AG04449 (cell line): ENCODE measurements around the gene PRM1.

ENCODE experiments used
- CTCF ChIA-PET: fragments of 350-600 bp; formaldehyde crosslinking; extraction: SDS; loops from one replicate; lab custom pipeline; 2021; ENCODE audit warnings: antibody characterized with exemption; lab: Yijun Ruan, JAX
- POLR2A ChIA-PET: fragments of 400-600, 350-600 bp; formaldehyde crosslinking; extraction: SDS; loops from one replicate; lab custom pipeline; 2020; ENCODE audit warnings: antibody characterized with exemption, inconsistent platforms; lab: Yijun Ruan, JAX
- DNase-seq: peaks from one replicate; pipeline ENCODE4 v3.0.0-alpha.2; 2010; ENCODE audit warnings: low read depth, low spot score
- H3K4me3 ChIP-seq: 2 replicates; pipeline ENCODE4 v1.5.1; 2011; ENCODE audit warnings: low read depth, mild to moderate bottlenecking, control low read depth, low read length
- TF ChIP-seq, protein P1 (sequence below): IDR thresholded peaks from one replicate; pipeline ENCODE4 v1.5.1; 2011; ENCODE audit warnings: mild to moderate bottlenecking, moderate library complexity, low read length, control low read depth, inconsistent platforms; ENCODE audit not compliant: insufficient read depth; ENCODE audit errors: missing control alignments

The PRM1 gene

DNA sequence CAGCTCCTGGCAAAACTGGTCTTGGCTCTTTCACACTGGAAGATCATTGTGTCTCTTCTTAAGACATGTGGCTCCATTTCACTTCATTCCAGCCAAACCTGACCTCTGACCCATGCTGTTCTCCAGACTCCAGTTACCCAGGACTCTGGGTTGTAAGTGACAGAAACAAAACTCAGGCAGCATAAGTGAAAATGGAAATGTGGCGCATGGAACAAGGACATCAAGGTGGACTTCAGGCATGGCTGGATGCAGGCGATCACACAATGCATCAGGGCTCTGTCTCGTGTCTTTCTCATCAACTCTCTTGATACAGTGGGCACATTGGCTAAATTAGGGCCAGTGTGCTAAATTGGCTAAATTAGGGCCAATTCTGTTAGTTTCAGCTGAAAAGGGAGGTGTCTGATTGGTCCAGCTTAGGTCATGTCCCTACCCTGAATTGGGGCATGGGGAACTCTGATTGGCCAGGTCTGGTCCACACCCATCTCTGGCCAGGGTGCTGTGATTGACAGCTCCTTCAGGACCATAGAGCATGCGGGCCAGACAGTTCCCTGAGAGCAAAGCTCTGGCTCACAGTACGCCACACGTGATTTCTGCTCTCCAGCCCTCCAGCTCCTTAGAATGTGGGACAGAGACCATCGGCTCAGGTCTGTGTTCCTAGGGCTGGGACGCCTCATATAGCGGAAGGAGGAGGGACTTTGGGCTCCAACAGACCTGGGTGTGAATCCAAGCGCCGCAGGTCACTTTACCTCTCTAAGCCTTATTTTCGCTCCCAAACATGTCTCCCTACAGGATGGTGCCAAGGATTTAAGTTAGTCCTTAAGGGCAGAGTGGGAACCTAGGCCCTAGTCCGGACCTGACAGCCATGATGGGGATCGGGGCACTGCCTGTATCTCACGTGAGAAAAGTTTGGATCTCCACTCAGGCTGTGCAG, 42.6 kb downstream of the PRM1 start:
- TF ChIP-seq, protein P1, sequence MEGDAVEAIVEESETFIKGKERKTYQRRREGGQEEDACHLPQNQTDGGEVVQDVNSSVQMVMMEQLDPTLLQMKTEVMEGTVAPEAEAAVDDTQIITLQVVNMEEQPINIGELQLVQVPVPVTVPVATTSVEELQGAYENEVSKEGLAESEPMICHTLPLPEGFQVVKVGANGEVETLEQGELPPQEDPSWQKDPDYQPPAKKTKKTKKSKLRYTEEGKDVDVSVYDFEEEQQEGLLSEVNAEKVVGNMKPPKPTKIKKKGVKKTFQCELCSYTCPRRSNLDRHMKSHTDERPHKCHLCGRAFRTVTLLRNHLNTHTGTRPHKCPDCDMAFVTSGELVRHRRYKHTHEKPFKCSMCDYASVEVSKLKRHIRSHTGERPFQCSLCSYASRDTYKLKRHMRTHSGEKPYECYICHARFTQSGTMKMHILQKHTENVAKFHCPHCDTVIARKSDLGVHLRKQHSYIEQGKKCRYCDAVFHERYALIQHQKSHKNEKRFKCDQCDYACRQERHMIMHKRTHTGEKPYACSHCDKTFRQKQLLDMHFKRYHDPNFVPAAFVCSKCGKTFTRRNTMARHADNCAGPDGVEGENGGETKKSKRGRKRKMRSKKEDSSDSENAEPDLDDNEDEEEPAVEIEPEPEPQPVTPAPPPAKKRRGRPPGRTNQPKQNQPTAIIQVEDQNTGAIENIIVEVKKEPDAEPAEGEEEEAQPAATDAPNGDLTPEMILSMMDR, result no peak
- DNase-seq, result no peak
- no peak overlapping the region for H3K4me3 ChIP-seq
- ChIA-PET POLR2A (no interaction called here), CTCF (no interaction called here)

GRCh38 chr16:11236461-11237254, 44.5 kb downstream of the PRM1 start:
- H3K4me3 ChIP-seq, result no peak overlapping the region
- no peak for DNase-seq
- TF ChIP-seq, protein P1, result no peak
- CTCF ChIA-PET, result interaction anchor here (0.8 to 1.0 kb wide), 2 partner anchors 9 to 17 kb away, joined by 3 read pairs; no protein-coding TSS in a partner anchor
- POLR2A ChIA-PET, result no interaction called here

- no peak for DNase-seq
- CTCF ChIA-PET, result interaction anchor here (1.0 kb wide), 1 partner anchor 18 kb away, joined by 3 read pairs; no protein-coding TSS in a partner anchor
- H3K4me3 ChIP-seq, result no peak overlapping the region
- POLR2A ChIA-PET, result no interaction called here
- TF ChIP-seq, protein P1, result no peak
Measured at GRCh38 chr16:11235703-11235991, 45.5 kb downstream of the PRM1 start.

DNA sequence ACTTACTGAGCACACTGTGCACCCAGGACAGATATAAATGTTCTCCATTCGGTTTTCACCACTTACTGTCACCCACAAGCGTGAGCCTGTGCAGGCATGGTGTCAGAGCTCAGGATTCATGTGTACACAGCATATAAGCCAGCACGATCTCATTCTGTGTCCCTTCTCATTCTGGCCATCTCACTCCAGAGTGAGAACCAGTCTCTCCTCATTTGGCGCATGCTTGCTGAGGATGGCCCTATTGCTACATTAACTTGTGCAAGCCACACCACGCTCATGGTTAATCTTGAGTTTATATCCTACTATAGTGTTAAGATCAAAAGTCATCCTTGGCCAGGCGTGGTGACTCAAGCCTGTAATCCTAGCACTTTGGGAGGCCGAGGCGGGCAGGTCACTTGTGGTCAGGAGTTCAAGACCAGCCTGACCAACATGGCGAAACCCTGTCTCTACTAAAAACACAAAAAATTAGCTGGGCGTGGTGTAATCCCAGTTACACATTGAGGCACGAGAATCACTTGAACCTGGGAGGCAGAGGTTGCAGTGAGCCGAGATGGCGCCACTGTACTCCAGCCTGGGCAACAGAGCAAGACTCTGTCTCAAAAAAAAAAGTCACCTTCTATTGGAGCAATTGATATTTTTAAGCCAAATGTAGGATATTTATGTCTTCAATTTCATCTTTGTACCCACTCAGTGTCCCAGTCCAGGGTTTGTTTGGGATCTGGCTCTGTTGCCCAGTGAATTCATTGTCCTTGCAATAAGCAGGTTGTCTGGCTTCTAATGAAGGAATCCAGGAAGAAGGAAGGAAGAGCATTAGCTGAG, 46.0 kb downstream of the PRM1 start:
- TF ChIP-seq, protein P1, result no peak
- no peak overlapping the region for H3K4me3 ChIP-seq
- ChIA-PET POLR2A (no interaction called here), CTCF (interaction anchor here (1.0 kb wide), 1 partner anchor 19 kb away, joined by 3 read pairs; no protein-coding TSS in a partner anchor)
- DNase-seq, result no peak

- ChIA-PET CTCF (no interaction called here), POLR2A (no interaction called here)
- TF ChIP-seq, protein P1, result no peak
- H3K4me3 ChIP-seq, result no peak overlapping the region
- DNase-seq, result no peak
Measured at GRCh38 chr16:11233727-11234376, 47.3 kb downstream of the PRM1 start.
